Measurements from ENCODE around the gene PHF2. TPM values are rescaled to one million over a fixed set of nuclear protein-coding genes. Genes with fewer than 3 reads are reported as not detected.

PHF2 gene
- total RNA-seq, 1 donor from 2014 or later, result 40.3 TPM

DNA sequence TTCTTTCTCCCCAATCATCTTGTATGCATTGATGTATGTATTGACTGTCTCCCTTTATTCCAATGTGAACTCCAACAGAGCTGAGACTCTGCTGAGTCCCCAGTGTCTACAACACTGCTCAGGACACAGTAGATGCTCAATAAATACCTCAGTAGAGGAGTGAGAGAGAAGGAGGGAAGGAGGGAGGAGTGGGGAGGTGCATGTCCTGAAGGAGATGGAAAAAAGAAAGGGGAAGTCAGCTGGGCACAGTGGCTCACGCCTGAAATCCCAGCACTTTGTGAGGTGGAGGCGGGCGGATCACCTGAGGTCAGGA is 2.9 kb upstream of the PHF2 start:
- Mint-ChIP-seq H3K27me3 (ENCODE audit: unreplicated experiment) (no peaks in the 10 kb centered on the region), H3K4me1 (ENCODE audit: unreplicated experiment) (peaks cover 25% of the 10 kb centered on the region), H3K27ac (ENCODE audit: unreplicated experiment) (no peak overlapping the region), H3K36me3 (ENCODE audit: unreplicated experiment) (peaks cover 10% of the 10 kb centered on the region), H3K9me3 (ENCODE audit: unreplicated experiment) (peaks cover 11% of the 10 kb centered on the region), H3K4me3 (ENCODE audit: unreplicated experiment) (no peak overlapping the region)
- TF ChIP-seq, protein P1, sequence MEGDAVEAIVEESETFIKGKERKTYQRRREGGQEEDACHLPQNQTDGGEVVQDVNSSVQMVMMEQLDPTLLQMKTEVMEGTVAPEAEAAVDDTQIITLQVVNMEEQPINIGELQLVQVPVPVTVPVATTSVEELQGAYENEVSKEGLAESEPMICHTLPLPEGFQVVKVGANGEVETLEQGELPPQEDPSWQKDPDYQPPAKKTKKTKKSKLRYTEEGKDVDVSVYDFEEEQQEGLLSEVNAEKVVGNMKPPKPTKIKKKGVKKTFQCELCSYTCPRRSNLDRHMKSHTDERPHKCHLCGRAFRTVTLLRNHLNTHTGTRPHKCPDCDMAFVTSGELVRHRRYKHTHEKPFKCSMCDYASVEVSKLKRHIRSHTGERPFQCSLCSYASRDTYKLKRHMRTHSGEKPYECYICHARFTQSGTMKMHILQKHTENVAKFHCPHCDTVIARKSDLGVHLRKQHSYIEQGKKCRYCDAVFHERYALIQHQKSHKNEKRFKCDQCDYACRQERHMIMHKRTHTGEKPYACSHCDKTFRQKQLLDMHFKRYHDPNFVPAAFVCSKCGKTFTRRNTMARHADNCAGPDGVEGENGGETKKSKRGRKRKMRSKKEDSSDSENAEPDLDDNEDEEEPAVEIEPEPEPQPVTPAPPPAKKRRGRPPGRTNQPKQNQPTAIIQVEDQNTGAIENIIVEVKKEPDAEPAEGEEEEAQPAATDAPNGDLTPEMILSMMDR (IDR thresholded peaks at IDR 0.05), result no peak
- DNase-seq (ENCODE audit: extremely low spot score, unreplicated experiment), result no peak

- no peak for DNase-seq (ENCODE audit: extremely low spot score, unreplicated experiment)
- Mint-ChIP-seq H3K4me1 (ENCODE audit: unreplicated experiment) (peaks cover 32% of the 10 kb centered on the region), H3K4me3 (ENCODE audit: unreplicated experiment) (peak overlapping the region; percentile 40), H3K27me3 (ENCODE audit: unreplicated experiment) (no peaks in the 10 kb centered on the region), H3K9me3 (ENCODE audit: unreplicated experiment) (peaks cover 11% of the 10 kb centered on the region), H3K27ac (ENCODE audit: unreplicated experiment) (peak overlapping the region; percentile 85), H3K36me3 (ENCODE audit: unreplicated experiment) (peaks cover 10% of the 10 kb centered on the region)
- TF ChIP-seq, protein P1 (IDR thresholded peaks at IDR 0.05), result no peak
Observed at GRCh38 chr9:93574091-93574899, 2.1 kb upstream of the PHF2 start.

DNA sequence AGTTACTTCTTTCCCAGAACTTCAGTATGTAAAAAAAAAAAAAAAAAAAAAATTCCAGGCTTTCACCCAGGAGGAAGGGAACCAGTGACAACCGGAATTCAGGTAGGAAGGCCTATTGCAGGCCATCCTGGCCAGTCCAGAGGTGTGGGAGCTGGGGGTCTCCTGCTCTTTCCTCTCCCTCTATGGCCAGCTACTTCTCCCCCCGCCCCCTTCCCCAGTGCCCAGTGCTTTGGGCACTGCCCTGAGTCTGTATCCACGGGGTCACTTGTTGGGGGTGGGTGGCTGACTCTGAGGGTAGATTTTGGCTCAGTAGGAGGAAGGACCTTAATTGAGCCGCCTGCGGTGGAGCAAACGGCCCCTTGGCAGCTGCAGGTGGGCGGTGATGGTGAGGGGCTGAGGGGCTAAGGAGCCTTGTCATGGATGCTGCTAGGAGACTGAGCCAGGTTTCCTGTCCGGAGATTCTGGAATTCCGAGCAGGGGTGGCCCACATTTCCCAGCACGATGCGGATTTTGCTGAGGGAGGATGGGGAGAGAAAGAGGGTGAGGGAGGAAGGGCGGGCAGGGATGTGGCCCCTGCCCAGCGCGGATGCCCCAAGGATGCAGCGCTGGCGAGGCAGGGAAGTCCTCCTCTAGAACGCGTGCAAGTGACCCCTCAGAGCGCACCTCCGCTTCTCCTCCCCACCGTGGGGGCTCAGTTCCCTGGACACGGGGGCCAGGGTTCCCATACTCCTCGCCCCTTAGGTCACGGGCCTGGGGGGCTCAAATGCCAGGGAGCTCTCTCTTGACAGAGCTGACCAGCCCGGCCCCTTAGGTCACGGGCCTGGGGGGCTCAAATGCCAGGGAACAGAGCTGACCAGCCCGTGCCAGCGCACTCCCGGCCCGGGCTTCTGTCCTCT is 1.2 kb upstream of the PHF2 start:
- TF ChIP-seq, protein P1 (IDR thresholded peaks at IDR 0.05), result no peak
- peaks cover 11% of the 10 kb centered on the region for H3K9me3 Mint-ChIP-seq (ENCODE audit: unreplicated experiment)
- H3K4me3 Mint-ChIP-seq (ENCODE audit: unreplicated experiment), result peak overlapping the region; percentile 90
- H3K27me3 Mint-ChIP-seq (ENCODE audit: unreplicated experiment), result no peaks in the 10 kb centered on the region
- peaks cover 40% of the 10 kb centered on the region for H3K4me1 Mint-ChIP-seq (ENCODE audit: unreplicated experiment)
- peak overlapping the region; percentile 90 for H3K27ac Mint-ChIP-seq (ENCODE audit: unreplicated experiment)
- peaks cover 10% of the 10 kb centered on the region for H3K36me3 Mint-ChIP-seq (ENCODE audit: unreplicated experiment)
- peak; percentile 84 for DNase-seq (ENCODE audit: extremely low spot score, unreplicated experiment)

DNA sequence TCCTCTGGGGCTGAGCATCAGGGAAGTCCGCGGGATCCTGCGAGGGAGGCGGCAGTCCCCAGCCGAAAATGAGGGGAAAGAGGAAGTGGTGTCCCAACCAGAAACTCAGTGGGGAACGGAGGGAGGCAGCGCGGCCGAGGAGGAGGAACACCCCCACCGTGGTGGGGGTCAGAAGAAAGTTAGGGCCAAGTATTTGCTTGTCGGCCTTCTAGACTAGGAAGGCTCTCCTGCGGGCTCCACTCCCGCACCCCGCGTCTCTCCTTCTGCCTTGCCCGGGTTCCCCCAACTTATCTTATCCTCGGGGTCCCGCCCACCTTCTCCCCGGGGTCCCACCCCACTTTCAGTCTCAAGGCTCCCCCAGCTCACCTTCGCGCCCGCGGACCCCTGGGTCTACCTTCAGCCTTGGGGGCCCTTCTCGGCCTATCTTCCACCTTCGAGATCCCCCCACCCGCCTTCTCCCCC is 557 bp upstream of the PHF2 start:
- peaks cover 6% of the 10 kb centered on the region for H3K9me3 Mint-ChIP-seq (ENCODE audit: unreplicated experiment)
- peaks cover 5% of the 10 kb centered on the region for H3K36me3 Mint-ChIP-seq (ENCODE audit: unreplicated experiment)
- TF ChIP-seq, protein P1 (IDR thresholded peaks at IDR 0.05), result no peak
- peak overlapping the region; percentile 90 for H3K4me3 Mint-ChIP-seq (ENCODE audit: unreplicated experiment)
- peak; percentile 81 for DNase-seq (ENCODE audit: extremely low spot score, unreplicated experiment)
- H3K27me3 Mint-ChIP-seq (ENCODE audit: unreplicated experiment), result no peaks in the 10 kb centered on the region
- peak overlapping the region; percentile 90 for H3K27ac Mint-ChIP-seq (ENCODE audit: unreplicated experiment)
- H3K4me1 Mint-ChIP-seq (ENCODE audit: unreplicated experiment), result peaks cover 47% of the 10 kb centered on the region

All from osteocyte (in vitro differentiated cells).